Neural cell (in vitro differentiated cells): ENCODE results near the gene RAP1B.

Experiments used
- CTCF ChIP-seq: fragments of 450-650 bp; IDR thresholded peaks from 2 replicates; pipeline ENCODE4 v1.5.1; 2014; ENCODE audit warnings: antibody characterized with exemption, mild to moderate bottlenecking, moderate library complexity; ENCODE audit not compliant: poor library complexity, severe bottlenecking
- EP300 ChIP-seq: fragments of 450-650 bp; conservative IDR thresholded peaks from 2 replicates; pipeline ENCODE4 v1.6.1; 2014; ENCODE audit warnings: antibody characterized with exemption, mild to moderate bottlenecking, moderate library complexity; ENCODE audit not compliant: poor library complexity, severe bottlenecking
- EZH2 ChIP-seq: fragments of 200-600, 300-800 bp; shearing (Covaris generic), sonication (generic); IDR thresholded peaks from 2 replicates; pipeline ENCODE4 v1.6.1; 2014; ENCODE audit warnings: antibody characterized with exemption, low read length, borderline replicate concordance, mild to moderate bottlenecking; ENCODE audit not compliant: insufficient read depth, poor library complexity, severe bottlenecking
- MXI1 ChIP-seq: fragments of 450-650 bp; conservative IDR thresholded peaks from 2 replicates; pipeline ENCODE4 v1.6.1; 2014; ENCODE audit warnings: antibody characterized with exemption, mild to moderate bottlenecking; ENCODE audit not compliant: poor library complexity, severe bottlenecking
- TF ChIP-seq, protein P1 (sequence below): IDR thresholded peaks from 2 replicates; pipeline ENCODE4 v1.6.1; 2012; ENCODE audit warnings: borderline replicate concordance

DNA sequence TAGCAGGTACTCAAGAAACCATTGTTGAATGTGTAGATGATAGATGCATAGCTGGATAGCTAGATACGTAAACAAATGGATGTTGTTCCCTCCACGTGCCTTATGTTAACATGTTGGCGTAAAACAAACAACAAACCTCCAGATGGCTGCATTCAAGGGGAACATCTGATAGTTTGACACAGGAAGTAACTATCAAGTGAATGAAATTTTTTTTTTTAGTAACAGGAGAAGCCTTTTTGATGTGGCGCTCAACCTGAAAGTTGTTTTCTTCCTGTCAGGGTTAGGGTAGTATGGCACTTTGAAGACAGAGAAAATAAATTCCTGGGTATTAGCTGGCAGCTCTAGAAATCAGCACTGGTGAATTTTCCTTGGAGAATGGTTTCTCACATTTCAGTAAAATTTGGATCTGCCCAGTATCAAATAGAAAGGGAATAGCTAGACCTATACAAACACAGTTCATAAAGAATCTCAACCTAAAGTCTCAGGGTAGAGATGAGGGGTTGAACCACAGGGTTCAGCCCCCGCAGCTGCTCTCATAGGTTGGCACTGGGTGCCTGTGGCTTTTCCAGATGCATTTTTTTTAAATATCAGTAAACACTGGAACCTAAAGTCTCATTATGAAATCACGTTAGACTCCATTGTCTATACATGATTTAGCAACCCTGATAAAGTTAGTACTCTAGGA is 18.8 kb upstream of the RAP1B start:
- no peak for TF ChIP-seq EZH2
- no peak for TF ChIP-seq CTCF
- TF ChIP-seq EP300 = no peak
- TF ChIP-seq, protein P1, sequence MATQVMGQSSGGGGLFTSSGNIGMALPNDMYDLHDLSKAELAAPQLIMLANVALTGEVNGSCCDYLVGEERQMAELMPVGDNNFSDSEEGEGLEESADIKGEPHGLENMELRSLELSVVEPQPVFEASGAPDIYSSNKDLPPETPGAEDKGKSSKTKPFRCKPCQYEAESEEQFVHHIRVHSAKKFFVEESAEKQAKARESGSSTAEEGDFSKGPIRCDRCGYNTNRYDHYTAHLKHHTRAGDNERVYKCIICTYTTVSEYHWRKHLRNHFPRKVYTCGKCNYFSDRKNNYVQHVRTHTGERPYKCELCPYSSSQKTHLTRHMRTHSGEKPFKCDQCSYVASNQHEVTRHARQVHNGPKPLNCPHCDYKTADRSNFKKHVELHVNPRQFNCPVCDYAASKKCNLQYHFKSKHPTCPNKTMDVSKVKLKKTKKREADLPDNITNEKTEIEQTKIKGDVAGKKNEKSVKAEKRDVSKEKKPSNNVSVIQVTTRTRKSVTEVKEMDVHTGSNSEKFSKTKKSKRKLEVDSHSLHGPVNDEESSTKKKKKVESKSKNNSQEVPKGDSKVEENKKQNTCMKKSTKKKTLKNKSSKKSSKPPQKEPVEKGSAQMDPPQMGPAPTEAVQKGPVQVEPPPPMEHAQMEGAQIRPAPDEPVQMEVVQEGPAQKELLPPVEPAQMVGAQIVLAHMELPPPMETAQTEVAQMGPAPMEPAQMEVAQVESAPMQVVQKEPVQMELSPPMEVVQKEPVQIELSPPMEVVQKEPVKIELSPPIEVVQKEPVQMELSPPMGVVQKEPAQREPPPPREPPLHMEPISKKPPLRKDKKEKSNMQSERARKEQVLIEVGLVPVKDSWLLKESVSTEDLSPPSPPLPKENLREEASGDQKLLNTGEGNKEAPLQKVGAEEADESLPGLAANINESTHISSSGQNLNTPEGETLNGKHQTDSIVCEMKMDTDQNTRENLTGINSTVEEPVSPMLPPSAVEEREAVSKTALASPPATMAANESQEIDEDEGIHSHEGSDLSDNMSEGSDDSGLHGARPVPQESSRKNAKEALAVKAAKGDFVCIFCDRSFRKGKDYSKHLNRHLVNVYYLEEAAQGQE = no peak
- TF ChIP-seq MXI1 = no peak
